Skeletal muscle cell (primary cell): Measurements from ENCODE around the gene ENG.
"Not testable (repeated sequence)": the region's sequence is repeated elsewhere in the genome, so short reads cannot be mapped to it uniquely, and the experiment has no call there.

Experiments used
- DNase-seq: peaks from one replicate; pipeline ENCODE4 v3.0.0-alpha.2; 2010; ENCODE audit warnings: low read depth
- H3K4me3 ChIP-seq: 2 replicates; pipeline ENCODE4 v1.5.1; 2011; ENCODE audit warnings: low read depth, mild to moderate bottlenecking, control low read depth, low read length, moderate library complexity

The ENG gene

DNA sequence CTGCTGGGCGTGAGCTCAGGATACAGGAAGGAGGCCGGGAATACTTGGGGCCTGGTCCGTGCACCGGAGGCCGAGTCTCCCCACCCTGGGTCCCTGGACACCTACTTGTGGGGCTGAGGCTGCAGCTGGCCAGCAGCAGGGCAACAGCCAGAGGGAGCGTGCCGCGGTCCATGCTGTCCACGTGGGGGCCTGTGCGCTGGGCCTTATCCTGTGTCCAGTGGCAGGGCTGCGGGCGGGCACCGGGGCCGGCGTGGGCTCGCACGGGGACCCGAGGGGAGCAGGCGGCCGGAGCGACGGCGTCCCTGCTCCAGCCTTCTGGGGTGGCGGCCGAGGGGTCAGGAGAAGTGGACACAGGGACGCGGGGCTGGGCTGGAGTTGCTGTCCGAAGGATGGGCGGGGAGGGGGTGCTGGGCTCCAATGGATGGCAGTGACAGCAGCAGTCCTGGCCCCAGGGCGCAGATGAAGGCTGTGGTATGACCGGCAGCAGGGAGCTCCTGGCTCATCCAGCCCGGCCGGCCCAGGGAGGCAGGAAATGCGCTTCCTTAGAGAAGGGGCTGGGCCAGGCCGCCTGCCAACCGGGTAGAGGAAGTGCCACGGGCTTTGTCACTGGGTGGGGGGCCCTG is at the start of gene ENG:
ENG (minus strand) TSS at position 475 of the 623 bp plus-strand sequence; CDS start at position 172, 303 bp downstream.
- no peak for DNase-seq
- H3K4me3 ChIP-seq: peak within 1 kb of the TSS; percentile 73

DNA sequence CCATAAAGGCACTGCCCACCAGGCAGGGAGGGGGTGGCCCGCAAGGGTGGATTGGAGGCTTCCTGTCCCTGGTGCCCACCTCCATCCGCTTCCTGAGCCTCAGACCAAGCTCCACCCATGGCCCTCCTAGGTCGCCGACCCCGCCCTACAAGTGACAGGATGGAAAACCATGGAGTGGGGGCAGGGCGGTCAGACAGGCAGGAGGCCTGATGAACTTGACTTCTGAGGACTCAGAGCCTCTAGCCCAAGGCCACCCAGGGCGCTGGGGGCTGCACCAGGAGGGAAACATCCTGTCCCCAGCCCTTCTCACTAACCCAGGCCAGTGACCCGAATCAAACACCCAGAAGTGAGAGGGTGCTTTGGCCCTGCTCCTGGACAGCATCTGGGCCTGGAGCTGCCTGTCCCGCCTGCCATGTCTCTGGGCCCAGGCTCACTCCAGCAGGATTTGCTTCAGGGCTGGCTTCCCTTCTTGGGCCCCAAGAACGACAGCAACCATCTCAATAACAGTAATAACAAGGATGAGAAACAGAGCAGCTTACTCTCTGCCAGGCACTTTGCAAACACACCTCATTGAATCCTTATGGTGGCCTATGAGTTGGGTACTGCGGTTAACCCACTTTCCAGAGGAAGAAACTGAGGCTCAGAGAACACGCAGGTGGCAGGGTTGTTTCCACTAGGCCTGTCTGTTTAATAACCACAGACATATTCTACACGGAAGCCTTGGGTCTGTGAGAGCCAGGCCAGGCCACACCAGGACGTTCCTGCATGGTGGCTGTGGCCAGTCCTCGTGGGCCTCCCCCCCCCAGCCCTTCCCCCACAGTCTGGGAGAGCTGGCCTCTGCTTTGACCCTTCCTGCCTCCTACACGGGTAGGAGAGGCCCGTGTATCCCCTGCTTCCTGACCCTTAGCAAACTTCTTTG is 49.4 kb upstream of the ENG start:
- no peak for DNase-seq
- no peak overlapping the region for H3K4me3 ChIP-seq

DNA sequence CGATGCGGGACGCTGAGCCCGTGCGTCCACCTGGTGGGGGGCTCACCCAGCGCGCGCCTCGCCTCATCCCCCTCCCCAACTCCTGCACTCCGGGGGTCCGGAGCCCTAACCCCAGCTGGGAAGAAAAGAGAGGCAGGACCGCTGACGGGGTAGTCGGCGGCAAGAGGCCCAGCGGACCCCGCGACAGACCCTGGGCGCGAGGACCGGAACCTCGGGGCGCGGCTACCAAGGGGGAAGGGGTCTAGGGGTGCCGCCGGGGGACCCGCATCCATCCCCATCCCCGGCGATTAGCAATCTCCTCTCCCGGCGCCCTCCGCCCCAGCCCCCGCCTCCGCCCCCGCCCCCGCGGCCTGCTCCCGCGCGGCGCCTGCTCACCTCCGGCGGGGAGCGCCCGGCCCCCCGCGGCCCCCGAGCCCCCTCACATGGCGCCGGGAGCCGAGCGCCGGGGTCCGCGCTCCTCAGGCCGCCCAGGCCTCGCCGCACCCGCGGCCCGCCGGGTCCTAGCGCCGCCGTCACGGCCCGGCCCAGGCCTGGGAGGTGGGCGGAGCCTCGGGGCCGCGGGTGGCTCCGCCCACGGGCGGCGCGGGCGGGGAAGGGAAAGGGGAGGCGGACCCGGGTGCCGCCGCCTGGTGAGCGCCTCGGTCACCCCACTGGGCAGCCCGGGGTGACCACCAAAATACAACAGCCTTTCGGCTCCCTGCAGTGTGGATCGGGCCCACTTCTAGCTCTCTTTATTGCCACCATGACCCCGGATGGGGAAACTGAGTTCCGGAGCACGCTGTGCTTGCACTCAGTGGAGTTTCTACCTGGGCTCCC is 44.9 kb upstream of the ENG start, which contains the start of gene ST6GALNAC6:
ST6GALNAC6 (minus strand) TSS at position 476 of the 816 bp plus-strand sequence. CDS start 1,622 bp downstream, outside the sequence.
- DNase-seq: peak; percentile 34
- peak within 1 kb of the TSS; percentile 89 for H3K4me3 ChIP-seq

DNA sequence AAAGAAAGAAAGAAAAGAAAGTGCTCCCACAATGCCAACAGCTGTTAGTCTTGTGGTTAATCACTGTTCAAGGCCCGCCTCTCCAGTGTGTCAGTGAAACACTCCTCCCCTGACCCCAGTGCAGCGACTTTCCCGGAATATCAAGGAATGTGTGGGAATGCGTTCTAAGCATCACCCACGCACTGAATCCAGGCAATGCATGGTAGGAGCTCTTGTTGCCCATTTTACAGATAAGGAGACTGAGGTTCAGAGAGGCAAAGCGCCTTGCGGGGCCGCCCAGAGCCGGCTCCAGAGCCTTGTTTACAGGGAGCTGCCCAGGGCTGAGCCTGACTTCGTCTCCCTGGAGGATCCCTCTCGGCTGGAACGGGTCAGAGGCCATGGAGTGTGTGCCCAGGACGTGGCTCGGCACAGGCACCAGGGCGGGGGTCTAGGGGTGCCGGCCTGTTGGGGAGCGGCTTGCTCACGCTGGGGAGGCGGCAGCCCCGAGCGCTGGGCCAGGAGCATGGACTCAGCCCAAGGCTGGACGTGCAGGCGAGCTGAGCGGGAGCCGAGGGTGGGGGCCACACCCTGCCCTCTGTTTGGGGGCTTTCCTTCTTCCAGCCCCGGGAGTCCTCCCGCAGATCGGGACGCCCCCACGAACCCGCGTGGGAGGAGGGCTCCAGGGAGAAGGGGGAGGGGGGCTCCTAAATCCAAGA is 44.1 kb upstream of the ENG start:
- DNase-seq: peak; percentile 77
- peak overlapping the region; percentile 89 for H3K4me3 ChIP-seq

DNA sequence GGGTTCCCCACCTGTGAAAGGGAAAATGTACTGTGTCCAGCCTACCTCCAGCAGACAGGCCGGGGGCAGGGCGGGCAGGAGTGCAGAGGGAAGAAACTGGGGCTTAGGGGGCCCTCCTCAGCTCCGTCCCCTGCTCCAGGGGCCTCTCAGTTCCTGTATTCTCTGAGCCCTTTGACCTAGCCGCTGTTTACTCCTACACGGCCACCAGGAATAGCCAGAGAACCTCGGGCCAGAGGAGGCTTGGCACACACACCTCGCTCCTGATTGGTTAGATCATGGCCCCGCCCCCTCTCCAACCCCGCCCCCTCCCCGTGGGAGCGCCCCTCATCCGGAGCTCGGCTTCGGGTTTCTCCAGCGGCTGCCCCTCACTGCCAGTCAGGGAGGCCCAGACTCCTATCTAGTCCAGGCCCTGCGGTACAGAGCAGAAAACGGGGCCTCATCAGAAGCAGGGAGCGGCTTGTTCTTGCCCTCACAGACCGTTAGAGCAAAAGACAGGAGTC is 42.8 kb upstream of the ENG start:
- peak overlapping the region; percentile 24 for H3K4me3 ChIP-seq
- peak; percentile 72 for DNase-seq

DNA sequence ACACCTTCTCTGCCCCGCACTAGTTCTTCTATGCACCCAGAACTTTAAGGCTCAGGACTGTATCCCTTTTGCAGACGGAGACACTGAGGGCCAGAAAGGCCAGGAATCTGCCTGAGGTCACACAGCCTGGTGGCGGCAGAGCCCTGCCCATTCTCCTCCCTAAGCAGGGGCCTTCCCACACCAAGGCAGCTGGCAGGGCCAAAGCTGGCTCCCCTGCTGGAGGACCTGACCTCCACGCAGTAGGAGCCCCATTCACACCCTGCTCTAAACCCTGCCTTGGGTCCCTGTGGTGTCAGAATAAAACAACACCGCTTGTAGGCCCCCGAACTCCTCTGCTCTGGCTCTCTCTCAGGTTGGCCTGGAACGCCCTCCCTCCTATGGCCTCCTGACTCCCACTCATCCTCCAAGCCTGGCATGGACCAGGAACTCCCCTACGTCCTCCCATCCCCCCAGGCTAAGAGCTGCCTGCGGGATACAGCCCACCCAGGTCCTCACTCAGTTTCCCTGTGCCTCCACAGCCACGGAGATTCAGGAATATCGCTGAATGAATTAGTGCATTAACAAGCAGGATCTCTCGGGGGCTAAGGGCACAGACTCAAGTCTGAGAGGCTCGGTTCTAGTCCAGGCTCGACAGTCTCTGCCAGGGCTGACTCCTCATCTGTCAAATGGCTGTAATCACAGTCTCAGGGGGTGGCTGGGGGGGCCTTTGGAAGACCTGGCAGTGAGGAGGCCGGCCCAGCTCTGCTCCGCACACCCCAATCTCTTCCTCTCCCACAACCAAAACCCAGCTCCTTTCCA is 42.1 kb upstream of the ENG start:
- peak overlapping the region; percentile 24 for H3K4me3 ChIP-seq
- DNase-seq: no peak

DNA sequence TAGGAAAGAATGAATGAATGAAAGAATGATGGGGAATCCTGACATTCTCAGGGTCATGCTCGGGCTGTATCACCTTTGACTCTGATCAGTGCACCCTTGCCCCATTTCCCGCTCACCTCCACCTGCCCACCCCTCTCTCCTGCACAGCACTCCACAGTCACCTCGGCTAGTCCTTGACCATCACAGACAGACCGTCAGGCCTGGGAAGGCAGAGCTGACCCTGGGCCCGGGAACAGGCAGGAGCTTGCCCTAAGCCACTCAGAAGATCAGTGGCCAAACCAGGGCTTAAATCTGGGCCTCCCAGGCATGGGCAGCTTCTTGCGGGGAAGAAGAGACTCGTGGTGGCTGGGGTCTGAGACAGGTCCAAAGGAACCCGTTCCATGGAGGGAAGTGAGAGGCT is 41.4 kb upstream of the ENG start:
- no peak for DNase-seq

DNA sequence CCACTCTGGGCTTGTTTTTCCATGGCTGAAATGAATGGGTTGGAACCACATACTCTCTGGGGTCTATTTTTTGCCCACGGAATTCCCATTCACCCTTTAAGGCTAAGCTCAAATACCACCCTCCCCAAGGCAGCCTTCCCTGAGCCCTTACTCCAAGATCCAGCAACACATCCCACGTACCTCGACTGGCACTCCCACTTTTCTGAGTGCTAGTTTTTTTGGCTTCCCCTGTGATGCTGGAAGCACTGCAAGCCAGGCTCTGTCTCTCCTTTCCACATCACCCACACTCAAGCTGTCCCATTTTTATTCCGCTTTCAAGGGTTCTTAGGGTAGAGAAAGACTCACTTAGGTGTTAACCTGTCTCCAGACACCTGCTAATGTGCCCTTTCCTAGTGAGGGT is 38.9 kb upstream of the ENG start:
- DNase-seq: no peak

More for the DNA sequence above, 41.4 kb upstream of the ENG start:
- no peak overlapping the region for H3K4me3 ChIP-seq

DNA sequence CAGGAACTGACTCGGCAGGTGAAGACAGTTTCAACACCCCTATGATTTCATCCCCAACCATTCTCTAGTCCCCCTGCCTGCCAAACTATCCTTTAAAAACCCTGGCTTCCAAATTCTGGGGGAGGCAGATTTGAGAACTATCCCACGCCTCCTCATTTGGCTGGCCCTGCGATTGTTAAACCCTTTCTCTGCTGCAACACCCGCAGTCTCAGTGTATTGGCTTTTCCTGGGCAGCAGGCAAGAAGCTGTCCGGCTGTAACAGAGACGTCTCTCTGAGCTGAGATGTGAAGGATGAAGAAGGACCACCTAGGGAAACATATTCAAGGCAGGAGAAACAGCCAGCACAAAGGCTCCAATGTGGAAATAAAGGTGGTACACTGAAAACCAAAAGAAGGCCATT is 38.4 kb upstream of the ENG start:
- DNase-seq: no peak
- H3K4me3 ChIP-seq: no peak overlapping the region

More for the DNA sequence above, 38.9 kb upstream of the ENG start:
- no peak overlapping the region for H3K4me3 ChIP-seq

DNA sequence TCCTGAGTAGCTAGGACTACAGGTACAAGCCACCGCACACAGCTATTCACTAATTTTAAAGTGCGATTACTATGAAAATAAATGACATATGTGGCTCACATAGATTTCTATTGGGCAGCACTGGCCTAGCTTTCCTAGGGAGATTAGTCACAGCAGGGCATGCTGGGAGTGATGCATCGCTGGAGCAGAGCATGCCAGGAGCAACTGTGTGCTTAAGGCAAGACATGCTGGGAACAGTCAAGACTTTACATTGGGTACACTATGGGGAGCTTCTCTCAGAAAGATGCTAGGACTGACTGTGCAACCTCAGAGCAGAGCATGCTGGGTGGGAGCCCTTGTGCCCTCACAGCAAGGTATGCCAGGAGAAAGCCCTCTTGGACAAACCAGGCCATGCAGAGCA is 35.6 kb upstream of the ENG start:
- DNase-seq: no peak
- H3K4me3 ChIP-seq: no peak overlapping the region

DNA sequence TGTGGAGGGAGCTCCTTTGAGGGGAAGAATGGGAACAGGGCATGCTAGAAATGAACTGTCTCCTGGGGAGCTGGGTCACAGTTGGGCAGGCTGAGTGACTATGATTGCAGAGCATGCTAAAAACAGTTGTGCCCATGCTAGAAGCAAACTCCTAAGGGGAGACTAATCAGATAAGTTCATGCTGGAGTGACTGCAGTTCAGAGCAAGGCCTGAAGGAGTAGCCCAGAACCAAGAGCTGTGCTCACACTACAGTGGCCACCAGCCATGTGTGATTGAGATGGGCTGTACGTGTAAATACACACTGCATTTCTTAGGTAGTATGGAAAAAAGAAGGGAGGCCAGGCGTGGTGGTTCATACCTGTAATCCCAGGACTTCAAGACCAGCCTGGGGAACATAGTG is 33.3 kb upstream of the ENG start:
- no peak for DNase-seq

DNA sequence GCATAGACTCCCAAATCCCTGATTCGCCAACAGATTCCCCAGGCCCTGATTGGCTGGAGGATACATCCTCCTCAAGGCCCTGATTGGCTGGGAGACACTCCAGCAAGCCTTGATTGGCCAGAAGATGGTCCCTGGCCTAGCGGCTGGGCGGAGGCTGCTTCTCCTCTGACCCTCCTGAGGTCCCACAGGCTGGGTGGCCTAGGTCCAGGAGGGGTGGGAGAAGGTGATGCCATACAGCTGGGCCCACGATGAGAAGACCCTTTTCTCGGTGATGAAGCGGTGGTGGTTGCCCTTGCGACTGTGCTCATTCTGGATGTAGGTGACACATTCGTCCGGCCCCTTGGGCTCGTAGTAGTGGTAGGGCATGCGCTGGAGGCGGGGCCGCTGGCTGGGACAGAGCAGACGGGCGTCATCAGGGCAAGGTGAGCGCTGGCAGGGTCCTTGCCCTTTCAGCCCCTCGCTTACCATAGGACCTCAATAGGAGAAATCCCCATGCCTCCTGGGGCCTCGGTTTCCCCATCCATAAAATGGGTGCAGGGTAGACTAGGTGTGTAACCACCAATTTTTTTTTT is 32.0 kb upstream of the ENG start:
- DNase-seq: no peak
- no peak overlapping the region for H3K4me3 ChIP-seq

More for the DNA sequence above, 33.3 kb upstream of the ENG start:
- H3K4me3 ChIP-seq: no peak overlapping the region

DNA sequence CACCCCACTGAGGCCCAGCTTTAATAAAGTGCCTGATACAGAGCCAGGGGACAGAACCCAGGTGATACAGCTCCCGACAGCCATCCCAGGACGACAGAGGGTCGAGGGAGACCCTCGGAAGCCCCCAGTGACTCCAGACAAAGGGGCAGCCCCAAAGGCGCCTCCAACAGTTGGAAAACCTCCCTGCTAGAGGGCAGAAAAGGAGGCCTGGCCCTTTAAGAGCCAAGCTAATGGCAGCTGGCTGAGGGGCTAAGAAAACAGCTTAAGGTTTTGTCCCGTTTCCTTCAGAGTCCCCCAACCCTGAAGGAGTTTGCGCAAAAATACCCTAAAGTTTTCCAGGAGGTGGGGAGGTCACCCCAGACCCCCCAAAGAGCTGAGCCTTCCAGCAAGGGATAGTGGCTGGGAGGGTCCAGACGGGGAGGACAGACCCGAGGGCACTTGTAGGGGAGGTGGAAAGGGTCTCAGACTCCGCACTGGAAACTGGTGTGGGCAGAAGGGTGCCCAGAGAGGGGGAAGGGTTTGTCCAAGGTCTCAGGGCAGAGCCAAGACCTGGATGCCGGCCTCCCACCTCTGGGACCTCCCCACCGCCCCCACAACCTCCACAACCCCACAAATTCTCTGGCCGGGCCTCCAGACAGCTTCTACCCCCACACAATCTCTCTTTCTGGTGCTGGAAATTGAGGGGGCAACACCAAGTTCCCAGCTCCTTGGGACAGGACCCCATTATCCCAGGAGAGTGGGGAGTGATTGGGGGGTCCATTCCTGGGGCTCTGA is 31.2 kb upstream of the ENG start:
- DNase-seq: no peak
- H3K4me3 ChIP-seq: no peak overlapping the region

DNA sequence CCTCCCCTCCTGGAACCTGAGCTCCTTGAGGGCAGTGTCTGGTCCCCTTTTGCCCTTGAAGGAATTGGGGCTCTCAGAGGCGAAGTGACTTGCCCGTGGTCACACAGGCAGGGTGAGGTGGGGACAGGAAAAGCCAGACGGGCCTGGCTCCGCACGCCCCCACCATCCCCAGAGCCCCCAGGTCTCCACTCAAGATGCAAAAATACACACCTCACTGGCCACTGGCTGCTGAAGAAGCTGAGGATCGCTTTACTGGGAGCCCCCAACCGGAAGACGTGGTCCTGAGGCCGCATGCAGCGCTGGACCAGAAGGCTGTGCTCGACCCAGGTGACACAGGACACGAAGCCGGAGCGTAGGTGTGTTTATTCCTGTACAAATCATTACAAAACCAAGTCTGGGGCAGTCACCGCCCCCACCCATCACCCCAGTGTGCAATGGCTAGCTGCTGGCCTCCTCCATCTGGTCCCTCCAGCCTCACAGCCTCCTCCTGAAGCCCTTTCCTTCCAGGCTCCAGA is 30.6 kb upstream of the ENG start:
- no peak for DNase-seq
- no peak overlapping the region for H3K4me3 ChIP-seq

DNA sequence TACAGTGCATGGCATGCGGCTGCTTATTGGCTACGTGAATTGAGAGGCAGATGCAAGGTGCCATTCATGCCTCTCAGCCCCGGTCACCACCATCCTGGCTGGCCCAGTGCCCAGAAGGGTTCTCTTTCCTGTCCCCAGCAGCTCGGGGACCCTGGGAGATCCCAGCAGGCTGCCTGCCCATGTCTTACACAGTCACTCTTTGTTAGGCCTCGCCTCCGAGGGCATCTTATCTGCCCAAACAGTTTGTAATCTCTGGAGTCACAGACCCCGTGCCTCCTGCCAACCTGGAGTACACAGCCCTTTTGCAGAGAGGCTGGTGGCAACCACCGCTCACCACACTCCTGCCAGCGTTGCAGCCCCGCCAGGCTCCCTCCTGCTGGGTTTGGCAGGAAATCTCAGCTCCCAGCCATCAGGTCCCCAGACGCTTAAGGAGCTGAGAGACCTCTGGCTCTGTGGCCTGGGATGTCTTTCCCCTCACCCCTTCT is 30.0 kb upstream of the ENG start:
- DNase-seq: no peak
- no peak overlapping the region for H3K4me3 ChIP-seq

DNA sequence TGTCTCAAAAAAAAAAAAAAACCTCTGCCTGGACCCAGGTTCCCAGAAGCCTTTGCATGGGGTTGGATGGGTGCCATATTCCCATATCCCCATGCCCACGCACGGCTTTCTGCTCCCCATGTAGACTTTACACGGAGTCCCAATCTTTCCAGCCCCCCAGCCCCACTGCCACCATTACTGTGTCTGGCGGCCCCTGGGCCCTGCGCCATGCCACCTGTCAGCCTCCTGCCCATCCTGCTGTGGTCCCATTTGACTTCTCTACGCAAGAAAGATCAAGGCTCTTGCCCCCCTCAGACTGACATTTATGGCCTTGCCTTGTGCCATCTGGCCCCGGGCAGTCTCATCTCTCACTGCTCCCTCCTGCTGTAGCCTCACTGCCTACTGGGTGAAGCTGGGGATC is 29.5 kb upstream of the ENG start:
- no peak overlapping the region for H3K4me3 ChIP-seq
- no peak for DNase-seq

DNA sequence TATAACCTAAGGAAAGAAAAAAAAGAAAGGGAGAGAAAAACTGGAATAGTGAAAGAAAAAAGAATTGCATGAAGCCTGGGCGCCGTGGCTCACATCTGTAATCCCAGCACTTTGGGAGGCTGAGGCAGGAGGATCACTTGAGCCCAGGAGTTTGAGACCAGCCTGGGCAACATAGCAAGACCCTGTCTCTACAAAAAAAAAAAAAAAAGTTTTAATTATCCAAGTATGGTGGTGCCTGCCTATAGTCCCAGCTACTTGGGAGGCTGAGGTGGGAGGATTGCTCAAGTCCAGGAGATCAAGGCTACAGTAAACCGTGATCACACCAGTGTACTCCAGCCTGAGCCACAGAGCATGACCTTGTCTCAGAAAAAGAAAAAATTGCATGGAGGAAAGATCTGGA is 27.3 kb upstream of the ENG start:
- DNase-seq, H3K4me3 ChIP-seq: not testable (repeated sequence)
